K562 (cell line): ENCODE results near the gene CLSTN1. TPM values are rescaled to one million over a fixed set of nuclear protein-coding genes. Genes with fewer than 3 reads are reported as not detected.
"Not testable (repeated sequence)": the region's sequence is repeated elsewhere in the genome, so short reads cannot be mapped to it uniquely, and the experiment has no call there.

Experiments
- ATAC-seq: fragments of 200-7000 bp; cut with Tn5 transposase; 3 replicates; pipeline ENCODE4 v1.9.1; 2020; ENCODE audit warnings: moderate library complexity
- BruUV-seq: library from RNA; stranded (reverse); fragments of 400-500 nt; replicated peaks from 2 replicates; lab custom pipeline; 2021; lab: Mats Ljungman, UMichigan
- CTCF ChIA-PET: fragments of 300-600 bp; formaldehyde crosslinking; extraction: SDS; loops from one replicate; lab custom pipeline; 2021; ENCODE audit warnings: low intra/inter-chr PET ratio; lab: Yijun Ruan, JAX
- POLR2A ChIA-PET: fragments of 300-600, 350-650 bp; sonication (Branson Sonifier 250); formaldehyde crosslinking; extraction: SDS; loops from one replicate; lab custom pipeline; 2021; ENCODE audit warnings: antibody characterized with exemption, inconsistent platforms; lab: Yijun Ruan, JAX
- DNase-seq, 4 experiments: peaks; one replicate each; pipeline versions ENCODE4 v3.0.0 to v3.0.0-alpha.2; 2011 to 2018; ENCODE audit warnings: low spot score in 3 of 4, mixed read lengths in 3 of 4; ENCODE audit errors: extremely low read depth in 1 of 4
- FAIRE-seq: peaks from 2 replicates; lab custom pipeline; 2011; peaks lifted over from hg19 to GRCh38; lab: Jason Lieb, UNC
- H2AFZ ChIP-seq: 2 replicates; pipeline ENCODE4 v1.6.0; 2011; ENCODE audit warnings: low read depth, low read length, control low read depth, inconsistent platforms
- H3K27ac ChIP-seq: fragments of 200-600 bp; 3 replicates; pipeline ENCODE4 v1.8.0; 2011; ENCODE audit warnings: low read depth, mild to moderate bottlenecking, control low read depth, inconsistent platforms, low read length, moderate library complexity, mixed read lengths; ENCODE audit errors: extremely low read depth
- H3K27me3 ChIP-seq, 2 experiments: fragments of 300-600 bp in 1 of 2; 2 replicates in 1 of 2; 3 replicates in 1 of 2; pipeline versions ENCODE4 v1.6.0 to v1.8.0; 2011; ENCODE audit warnings: inconsistent platforms in 2 of 2, low read length in 2 of 2, mild to moderate bottlenecking in 1 of 2, mixed read lengths in 1 of 2, moderate library complexity in 1 of 2; ENCODE audit not compliant: control insufficient read depth in 2 of 2, insufficient read depth in 2 of 2
- H3K36me3 ChIP-seq: fragments of 300-600 bp; 3 replicates; pipeline ENCODE4 v1.8.0; 2011; ENCODE audit warnings: mild to moderate bottlenecking, low read length, inconsistent platforms; ENCODE audit not compliant: control insufficient read depth, insufficient read depth
- H3K4me1 ChIP-seq, 2 experiments: fragments of 200-600 bp in 1 of 2; replicated peaks in 1 of 2; 2 replicates in 1 of 2; 3 replicates in 1 of 2; pipeline versions ENCODE4 v1.5.1 to v1.8.0; 2011; ENCODE audit warnings: inconsistent platforms in 2 of 2, low read length in 2 of 2, mild to moderate bottlenecking in 1 of 2, mixed read lengths in 1 of 2, moderate library complexity in 1 of 2; ENCODE audit not compliant: control insufficient read depth in 2 of 2, insufficient read depth in 2 of 2
- H3K4me2 ChIP-seq: 2 replicates; pipeline ENCODE4 v1.6.1; 2011; ENCODE audit warnings: low read length, control low read depth, inconsistent platforms, mixed read lengths; ENCODE audit not compliant: insufficient read depth
- H3K4me3 ChIP-seq: fragments of 200-600 bp; sonication (generic), shearing (Covaris generic); 2 replicates; pipeline ENCODE4 v1.5.1; 2016; ENCODE audit warnings: control low read depth, inconsistent platforms
- H3K79me2 ChIP-seq: fragments of 200-600 bp; 3 replicates; pipeline ENCODE4 v1.8.0; 2011; ENCODE audit warnings: low read length, inconsistent platforms; ENCODE audit not compliant: control insufficient read depth, insufficient read depth
- H3K9ac ChIP-seq, 2 experiments: 2 replicates each; pipeline versions ENCODE4 v1.6.0 to v1.6.1; 2011; ENCODE audit warnings: low read depth in 2 of 2, low read length in 2 of 2, control low read depth in 1 of 2, inconsistent platforms in 1 of 2, mild to moderate bottlenecking in 1 of 2, mixed read lengths in 1 of 2; ENCODE audit not compliant: insufficient read depth in 1 of 2
- H3K9me1 ChIP-seq: one replicate; pipeline ENCODE4 v1.6.0; 2011; ENCODE audit warnings: inconsistent platforms, mild to moderate bottlenecking, low read length, moderate library complexity; ENCODE audit not compliant: control insufficient read depth, insufficient read depth
- H3K9me3 ChIP-seq: replicated peaks from 2 replicates; pipeline ENCODE4 v1.5.1; 2011; ENCODE audit warnings: low read depth, low read length, inconsistent platforms; ENCODE audit not compliant: control insufficient read depth, insufficient read depth
- H4K20me1 ChIP-seq: replicated peaks from 2 replicates; pipeline ENCODE4 v1.6.1; 2011; ENCODE audit warnings: low read length, inconsistent platforms, mixed read lengths; ENCODE audit not compliant: control insufficient read depth, insufficient read depth
- ETV5 ChIP-seq: sonication (generic); formaldehyde crosslinking; IDR thresholded peaks from 2 replicates; pipeline ENCODE4 v1.4.0; 2020; ENCODE audit warnings: low read depth, mild to moderate bottlenecking, missing genetic modification reagents
- FOXM1 ChIP-seq, 2 experiments: fragments of 450-650 bp in 1 of 2; sonication (generic) in 1 of 2; formaldehyde crosslinking in 1 of 2; IDR thresholded peaks; 2 replicates each; pipeline versions ENCODE4 v1.6.1 to v1.9.0; 2017 to 2022; ENCODE audit warnings: low read depth in 2 of 2, mild to moderate bottlenecking in 2 of 2, missing genetic modification reagents in 1 of 2, moderate library complexity in 1 of 2
- NR3C1 ChIP-seq: sonication (generic); formaldehyde crosslinking; IDR thresholded peaks from 2 replicates; pipeline ENCODE4 v1.8.1; 2022; ENCODE audit warnings: missing genetic modification reagents
- PCBP2 ChIP-seq: fragments of 200-400 bp; formaldehyde crosslinking; IDR thresholded peaks from 2 replicates; pipeline ENCODE4 v1.6.1; 2018; ENCODE audit warnings: low read length, low read depth, mild to moderate bottlenecking, moderate library complexity; ENCODE audit not compliant: poor library complexity, severe bottlenecking
- PREB ChIP-seq: sonication (generic); formaldehyde crosslinking; IDR thresholded peaks from 2 replicates; pipeline ENCODE4 v1.8.1; 2023; ENCODE audit warnings: mild to moderate bottlenecking, missing genetic modification reagents
- TFAP4 ChIP-seq: sonication (generic); formaldehyde crosslinking; IDR thresholded peaks from 2 replicates; pipeline ENCODE4 v1.8.0; 2022; ENCODE audit warnings: missing genetic modification reagents, mild to moderate bottlenecking, moderate library complexity, borderline replicate concordance
- ZMIZ1 ChIP-seq, 2 experiments: fragments of 150-350 bp in 1 of 2; IDR thresholded peaks; 2 replicates each; pipeline ENCODE4 v1.6.1; 2012 to 2016; ENCODE audit warnings: low read depth in 2 of 2, low read length in 2 of 2, mild to moderate bottlenecking in 1 of 2, moderate library complexity in 1 of 2
- WGBS: fragments of 100-300 bp; shearing (Covaris generic); methylation state at CpG from one replicate; pipeline ENCODE4 v1.1.6; 2016; ENCODE audit warnings: low coverage, mixed read lengths; ENCODE audit not compliant: insufficient coverage; ENCODE audit errors: missing lambda C conversion rate; 5-methylcytosine and 5-hydroxymethylcytosine counted together
- in situ Hi-C: fragments of 300-500 bp; cut with MboI; formaldehyde crosslinking; loops from 4 replicates; pipeline ENCODE4 v1.15.0; 2018; ENCODE audit warnings: inconsistent platforms, mixed read lengths
- intact Hi-C: fragments of 100-400 bp; cut with micrococcal nuclease; formaldehyde crosslinking; loops from 2 replicates; pipeline ENCODE4 v1.14.2; 2022
- polyA plus RNA-seq, 8 experiments: library from polyadenylated mRNA; depleted of rRNA in 4 of 8; stranded (reverse) in 5 of 8; unstranded in 3 of 8; fragments of >200 nt; fragmentation: Nextera tagmentation in 2 of 8; fragmentation: Illumina TruSeq in 1 of 8; extraction: Ambion mirVana in 2 of 8; extraction: Trizol in 1 of 8; gene quantifications; 2 replicates each; pipeline versions ENCODE4 v1.2.1 to v1.2.3, GENCODE V29; 2011 to 2014; ENCODE audit warnings: inconsistent platforms in 1 of 8, missing spikeins in 1 of 8
- total RNA-seq, 7 experiments: library from RNA; depleted of rRNA in 6 of 7; stranded (reverse); fragments of >200 nt in 6 of 7; fragmentation: Illumina TruSeq in 2 of 7; extraction: Trizol in 2 of 7; gene quantifications; 2 replicates each; pipeline versions ENCODE4 v1.2.1 to v1.2.3, GENCODE V29; 2011 to 2021; ENCODE audit warnings: low replicate concordance in 1 of 7

The CLSTN1 gene
- total and polyA plus RNA-seq, 9 of the 15 experiments (the other 6 are each of a cell fraction or from before 2014, with no cell fraction given): 1.1 to 32.5 (median 13.3) TPM

- no peak for TF ChIP-seq TFAP4 (CRISPR knock-in tag)
Observed at GRCh38 chr1:9749361-9749760, 74.4 kb downstream of the CLSTN1 start (continued).

- peaks cover 20% of the 10 kb centered on the region; the same call in 2 of the 3 replicates for H3K36me3 ChIP-seq
- H3K9me1 ChIP-seq, intact Hi-C loops, H3K4me3 ChIP-seq, H2AFZ ChIP-seq, BruUV-seq, H3K4me1 ChIP-seq, H3K9me3 ChIP-seq, H3K27me3 ChIP-seq, CTCF ChIA-PET, H4K20me1 ChIP-seq, H3K9ac ChIP-seq, H3K4me2 ChIP-seq, ATAC-seq, H3K27ac ChIP-seq, in situ Hi-C loops, DNase-seq, POLR2A ChIA-PET, H3K79me2 ChIP-seq, FAIRE-seq: not testable (repeated sequence)
- 85% methylated on average over 9 of the region's 9 CpGs for WGBS
Observed at GRCh38 chr1:9748391-9748790, 75.4 kb downstream of the CLSTN1 start.

GRCh38 chr1:9746651-9747050 lies 77.1 kb downstream of the CLSTN1 start:
- no peak overlapping the region for H3K9ac ChIP-seq
- FAIRE-seq: no peak
- H3K79me2 ChIP-seq: no peaks in the 10 kb centered on the region
- no peak for DNase-seq
- ATAC-seq: no peak
- H4K20me1 ChIP-seq: no peaks in the 10 kb centered on the region
- CTCF ChIA-PET: no interaction called here
- POLR2A ChIA-PET: interaction anchor here (1.2 to 1.5 kb wide), 2 partner anchors 14 to 25 kb away, joined by 3 to 6 read pairs; no protein-coding TSS in a partner anchor
- H3K27me3 ChIP-seq: no peaks in the 10 kb centered on the region
- H3K4me2 ChIP-seq: no peak overlapping the region
- no peaks in the 10 kb centered on the region; a peak in 1 of 5 replicates for H3K4me1 ChIP-seq
- no peak overlapping the region for H3K27ac ChIP-seq
- in situ Hi-C loops: no loop called here
- H3K9me1 ChIP-seq: no peaks in the 10 kb centered on the region
- intact Hi-C loops: no loop called here
- no peak overlapping the region for H3K4me3 ChIP-seq
- no TSS peak for BruUV-seq
- no peak overlapping the region for H2AFZ ChIP-seq
- WGBS: 72% methylated on average over 7 of the region's 7 CpGs
- peaks cover 25% of the 10 kb centered on the region; the same call in 2 of the 3 replicates for H3K36me3 ChIP-seq
- H3K9me3 ChIP-seq: no peaks in the 10 kb centered on the region
- no peak for TF ChIP-seq ETV5 (CRISPR knock-in tag)
- no peak for TF ChIP-seq PREB (CRISPR knock-in tag)
- no peak for TF ChIP-seq ZMIZ1 (IDR thresholded peaks at IDR 0.05; ENCODE audit: low read depth in 2 of 2, low read length in 2 of 2)
- TF ChIP-seq PCBP2: no peak
- TF ChIP-seq FOXM1 (IDR thresholded peaks at IDR 0.05; ENCODE audit: low read depth): no peak
- no peak for TF ChIP-seq FOXM1 (CRISPR knock-in tag; IDR thresholded peaks at IDR 0.05; ENCODE audit: low read depth)
- TF ChIP-seq NR3C1: no peak
